Pons (tissue), 1 donor: ENCODE results near the gene ACE.

Experiments
- DNase-seq: peaks from one replicate; pipeline ENCODE4 v3.0.0-alpha.2; 2016; ENCODE audit warnings: low spot score

ACE gene

DNA sequence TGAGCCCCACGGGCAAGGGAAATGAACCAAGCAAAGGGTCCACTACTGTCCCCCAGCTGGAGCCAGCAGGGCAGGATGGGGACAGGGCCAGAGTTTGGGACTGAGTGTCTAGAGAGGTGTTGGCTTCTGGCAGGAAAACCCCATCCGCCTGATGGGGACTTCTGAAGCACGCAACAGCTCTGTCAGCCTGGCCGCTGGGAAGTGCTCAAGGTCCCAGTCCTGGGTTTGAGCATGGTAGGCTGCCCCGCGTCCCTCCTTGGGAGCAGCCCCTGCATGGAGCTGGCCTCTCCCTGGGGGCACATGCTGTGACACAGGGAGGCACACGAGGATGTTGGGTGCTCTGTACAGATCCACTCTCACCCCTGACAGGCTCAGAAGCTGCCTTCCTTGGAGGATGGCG is 14.6 kb downstream of the ACE start:
- no peak for DNase-seq

DNA sequence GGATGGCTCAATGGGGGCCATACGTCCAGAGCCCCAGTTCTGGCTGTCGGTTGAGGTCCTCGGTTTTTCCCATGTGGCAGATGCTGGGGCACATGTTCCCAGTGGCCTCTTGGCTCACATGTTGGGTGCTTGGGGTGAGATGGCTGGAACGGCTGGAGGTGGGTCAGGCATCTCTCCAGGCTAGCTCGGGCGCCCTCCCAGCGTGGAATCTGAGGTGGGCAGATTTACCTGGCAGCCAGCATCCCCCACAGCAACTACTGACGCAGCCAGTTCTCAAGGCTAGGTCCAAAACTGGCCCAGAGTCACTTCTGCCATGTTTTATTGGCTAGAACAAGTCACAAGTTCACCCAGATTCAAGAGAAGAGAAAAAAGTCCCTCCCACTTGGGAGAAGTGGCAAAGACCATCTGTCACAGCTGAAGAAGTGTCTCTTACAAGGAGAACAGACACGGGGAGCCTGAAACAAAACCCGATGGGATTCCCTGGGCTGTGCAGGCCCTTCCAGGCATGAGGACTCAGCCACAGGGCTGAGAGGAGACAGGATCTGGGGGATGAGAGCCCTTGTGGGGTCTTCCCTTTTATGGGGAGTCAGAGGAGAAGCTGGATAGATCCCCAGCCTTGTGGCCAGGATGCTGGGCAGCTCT is 15.2 kb downstream of the ACE start:
- DNase-seq: no peak

DNA sequence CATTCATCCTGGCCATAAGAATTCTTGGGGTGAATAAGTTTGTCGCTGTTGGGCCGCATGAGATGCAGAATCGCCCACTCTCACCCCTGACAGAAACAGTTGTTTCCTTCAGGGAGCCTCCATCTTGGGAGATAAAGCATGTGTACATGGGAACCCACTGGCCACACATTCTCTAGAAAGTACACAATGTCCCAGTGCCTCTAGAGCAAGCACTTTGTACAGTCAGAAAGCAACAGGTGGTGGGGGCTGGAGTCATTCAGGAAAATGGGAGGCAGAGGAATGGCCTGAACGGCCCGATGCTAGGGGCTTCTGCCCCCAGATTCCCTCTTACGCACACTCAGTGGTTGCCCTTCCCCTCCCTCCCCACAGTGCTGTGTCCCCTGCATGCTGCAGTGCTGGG is 16.1 kb downstream of the ACE start:
- DNase-seq: no peak

- no peak for DNase-seq
These were observed 16.6 kb downstream of the ACE start for GRCh38 chr17:63493411-63493810.

DNA sequence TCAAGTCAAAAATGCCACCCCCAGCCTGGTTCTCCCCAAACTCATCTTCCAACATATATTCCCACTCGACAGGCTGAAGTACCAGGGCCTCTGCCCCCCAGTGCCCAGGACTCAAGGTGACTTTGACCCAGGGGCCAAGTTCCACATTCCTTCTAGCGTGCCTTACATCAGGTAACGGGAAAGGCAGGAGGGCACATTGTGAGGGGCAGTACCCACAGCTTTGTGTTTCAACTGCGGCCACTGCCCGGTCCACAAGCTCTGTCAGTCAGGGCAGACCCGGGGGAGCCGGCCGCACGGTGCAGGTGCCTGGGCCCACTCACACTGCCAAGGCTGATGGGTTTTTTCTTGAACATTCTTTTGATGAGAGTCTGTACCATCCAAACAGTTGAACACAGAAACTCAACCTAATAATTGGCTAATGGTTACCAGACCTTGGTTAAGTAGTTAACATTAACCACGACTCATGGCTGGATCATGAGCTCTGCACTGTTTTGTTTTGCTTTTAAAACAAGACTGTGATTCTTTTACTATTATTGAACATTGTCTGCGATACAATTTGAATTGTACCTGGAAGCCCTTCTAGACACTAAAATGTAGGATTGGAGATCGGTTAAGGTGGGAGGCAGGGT is 17.6 kb downstream of the ACE start:
- DNase-seq: no peak

DNA sequence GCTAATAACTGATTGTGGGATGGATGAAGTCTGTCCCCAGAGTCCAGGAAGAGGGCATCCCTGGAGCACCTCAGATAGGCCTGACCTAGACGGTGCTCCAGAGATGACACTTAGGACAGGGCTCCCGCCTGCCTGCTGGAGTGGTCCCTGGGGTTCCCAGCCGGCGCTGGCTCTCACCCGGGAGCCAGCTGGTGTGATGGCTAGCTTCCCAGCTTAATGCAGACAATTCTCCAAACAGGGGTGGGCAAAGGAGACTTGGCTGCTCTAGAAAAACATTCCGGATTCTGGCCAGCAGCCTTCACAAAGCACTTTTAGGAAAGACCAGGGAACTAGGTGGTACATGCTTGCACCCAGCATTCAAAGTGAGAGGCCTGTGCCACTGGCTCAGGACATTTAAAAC is 18.6 kb downstream of the ACE start:
- DNase-seq: no peak

DNA sequence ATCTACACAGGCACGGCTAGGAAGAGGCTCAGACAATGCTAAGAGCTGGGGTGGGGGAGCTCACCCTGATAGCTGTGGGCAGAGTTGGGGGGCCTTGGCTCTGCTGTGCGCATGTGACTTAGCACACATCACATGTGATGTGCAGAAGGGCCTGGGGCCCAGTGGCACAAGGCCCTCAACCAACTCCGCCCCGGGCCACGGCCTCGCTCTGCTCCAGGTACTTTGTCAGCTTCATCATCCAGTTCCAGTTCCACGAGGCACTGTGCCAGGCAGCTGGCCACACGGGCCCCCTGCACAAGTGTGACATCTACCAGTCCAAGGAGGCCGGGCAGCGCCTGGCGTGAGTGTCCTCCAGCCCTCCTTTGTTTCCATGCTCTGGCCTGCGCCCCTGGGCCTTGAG is 19.3 kb downstream of the ACE start:
- DNase-seq: no peak

DNA sequence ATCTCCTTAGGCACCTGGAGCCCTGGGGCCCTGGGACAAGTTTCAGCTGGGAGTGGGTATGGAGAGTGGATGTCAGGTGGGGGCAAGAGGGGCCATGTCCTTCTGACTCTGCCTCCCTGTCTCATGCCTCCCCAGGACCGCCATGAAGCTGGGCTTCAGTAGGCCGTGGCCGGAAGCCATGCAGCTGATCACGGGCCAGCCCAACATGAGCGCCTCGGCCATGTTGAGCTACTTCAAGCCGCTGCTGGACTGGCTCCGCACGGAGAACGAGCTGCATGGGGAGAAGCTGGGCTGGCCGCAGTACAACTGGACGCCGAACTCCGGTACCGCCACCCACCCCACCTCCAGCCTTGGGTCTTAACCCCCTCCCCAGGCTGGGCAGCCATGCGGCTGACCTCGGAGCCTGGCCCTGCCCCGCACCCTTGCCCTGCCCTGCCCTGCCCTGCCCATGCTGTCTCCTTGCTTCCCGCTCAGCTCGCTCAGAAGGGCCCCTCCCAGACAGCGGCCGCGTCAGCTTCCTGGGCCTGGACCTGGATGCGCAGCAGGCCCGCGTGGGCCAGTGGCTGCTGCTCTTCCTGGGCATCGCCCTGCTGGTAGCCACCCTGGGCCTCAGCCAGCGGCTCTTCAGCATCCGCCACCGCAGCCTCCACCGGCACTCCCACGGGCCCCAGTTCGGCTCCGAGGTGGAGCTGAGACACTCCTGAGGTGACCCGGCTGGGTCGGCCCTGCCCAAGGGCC is 20.0 kb downstream of the ACE start:
- DNase-seq: no peak

- no peak for DNase-seq
These were observed 21.0 kb downstream of the ACE start for GRCh38 chr17:63497708-63498483.

DNA sequence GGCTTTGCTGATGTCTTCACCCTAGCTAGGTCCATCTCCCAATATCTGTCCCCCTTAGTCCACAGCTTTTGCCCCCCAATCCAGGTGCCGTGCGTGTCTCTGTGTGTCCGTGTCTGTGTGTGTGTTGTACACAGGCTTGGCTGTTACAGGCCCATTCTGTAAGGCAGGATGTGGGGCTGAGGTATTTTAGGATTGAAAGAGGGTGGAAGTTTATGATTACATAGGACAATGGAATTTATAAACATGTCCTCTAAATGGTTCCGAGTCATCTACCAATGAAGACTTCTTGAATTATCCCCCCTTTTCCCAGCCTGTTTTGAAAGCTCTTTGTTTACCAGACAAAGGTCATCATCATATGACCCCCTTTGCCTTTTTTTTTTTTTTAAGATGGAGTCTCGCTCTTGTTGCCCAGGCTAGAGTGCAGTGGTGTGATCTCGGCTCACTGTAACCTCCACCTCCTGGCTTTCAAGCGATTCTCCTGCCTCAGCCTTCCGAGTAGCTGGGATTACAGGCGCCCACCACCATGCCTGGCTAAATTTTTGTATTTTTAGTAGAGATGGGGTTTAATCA is 21.9 kb downstream of the ACE start:
- no peak for DNase-seq

DNA sequence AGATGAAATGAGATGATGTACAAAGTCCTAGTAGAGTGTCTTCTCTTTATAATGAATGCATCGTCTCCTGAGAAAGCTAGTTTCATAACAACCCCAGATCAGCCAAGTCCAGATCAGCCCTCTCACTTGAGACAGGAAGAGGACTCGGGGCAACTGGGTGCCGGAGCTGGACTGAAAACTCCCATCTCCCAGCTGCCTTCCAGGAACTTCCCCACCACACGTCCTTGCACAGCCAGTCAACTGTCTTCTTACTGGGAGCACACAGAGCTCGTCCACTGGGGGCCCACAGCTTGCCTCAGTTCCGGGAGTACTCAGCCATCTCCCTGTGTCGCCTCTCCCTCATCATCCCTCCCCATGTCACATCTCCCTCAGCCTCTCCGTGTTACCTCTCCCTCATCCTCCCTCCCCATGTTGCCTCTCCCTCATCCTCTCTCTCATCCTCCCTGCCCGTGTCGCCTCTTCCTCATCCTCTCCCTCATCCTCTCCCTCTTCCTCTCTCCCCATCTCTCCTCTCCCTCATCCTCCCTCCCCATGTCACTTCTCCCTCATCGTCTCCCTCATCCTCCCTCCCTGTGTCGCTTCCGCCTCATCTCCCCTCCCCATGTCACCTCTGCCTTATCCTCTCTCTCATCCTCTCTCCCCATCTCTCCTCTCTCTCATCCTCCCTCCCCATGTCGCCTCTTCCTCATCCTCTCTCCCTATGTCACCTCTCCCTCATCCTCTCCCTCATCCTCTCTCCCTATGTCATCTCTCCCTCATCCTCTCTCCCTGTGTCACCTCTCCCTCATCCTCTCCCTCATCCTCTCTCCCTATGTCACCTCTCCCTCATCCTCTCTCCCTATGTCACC is 23.9 kb downstream of the ACE start:
- DNase-seq: no peak

- no peak for DNase-seq
These were observed 26.5 kb downstream of the ACE start for GRCh38 chr17:63503341-63503705.

DNA sequence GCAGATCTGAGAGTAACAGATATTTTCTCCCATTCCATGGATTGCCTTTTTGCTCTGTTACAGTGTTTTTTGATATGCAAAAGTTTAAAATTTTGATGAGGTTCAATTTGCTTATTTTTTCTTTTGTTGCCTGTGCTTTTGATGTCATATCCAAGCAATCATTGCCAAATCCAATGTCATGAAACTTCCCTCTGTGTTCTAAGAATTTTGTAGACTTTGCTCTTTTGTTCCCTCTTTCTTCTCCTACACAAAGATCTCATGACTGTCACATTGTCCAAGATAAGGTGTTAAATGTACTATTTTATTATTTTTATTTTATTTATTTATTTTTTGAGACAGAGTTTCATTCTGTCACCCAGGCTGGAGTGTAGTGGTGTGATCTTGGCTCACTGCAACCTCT is 27.4 kb downstream of the ACE start:
- no peak for DNase-seq

DNA sequence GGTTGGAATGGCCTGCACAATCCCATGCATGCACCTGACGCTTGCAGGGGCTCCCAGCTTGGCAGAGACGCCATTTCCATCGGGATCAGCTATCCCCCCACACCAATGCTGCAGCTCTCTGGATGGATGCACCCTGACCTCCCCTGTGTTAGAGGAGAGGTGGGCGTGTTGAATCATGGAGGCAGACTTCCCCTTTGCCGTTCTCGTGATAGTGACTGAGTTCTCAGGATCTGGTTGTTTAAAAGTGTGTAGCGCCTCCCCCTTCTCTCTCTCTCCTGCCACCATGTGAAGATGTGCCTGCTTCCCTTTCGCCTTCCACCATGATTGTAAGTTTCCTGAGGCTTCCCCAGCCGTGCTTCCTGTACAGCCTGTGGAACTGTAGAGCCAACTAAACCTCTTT is 28.5 kb downstream of the ACE start:
- DNase-seq: no peak

DNA sequence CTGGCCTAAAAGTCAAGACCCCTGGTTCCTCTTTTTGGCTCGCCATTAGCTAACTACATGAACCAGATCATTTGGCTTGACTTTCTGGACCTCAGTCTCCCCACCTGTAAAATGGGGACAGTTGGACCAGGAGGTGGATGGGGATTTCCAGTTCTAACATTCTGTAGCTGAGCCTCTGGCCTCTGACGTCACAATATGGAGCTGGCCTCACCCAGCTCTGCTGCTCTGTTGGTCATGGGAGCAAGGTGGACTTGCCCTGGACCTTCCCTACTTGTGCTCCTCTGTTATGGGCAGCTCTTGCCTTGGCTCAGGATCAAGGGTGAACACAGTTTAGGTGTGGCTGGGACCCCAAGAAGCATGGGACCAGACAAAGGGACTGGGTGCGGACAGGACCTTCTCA is 29.8 kb downstream of the ACE start:
- no peak for DNase-seq

GRCh38 chr17:63511331-63511730 is 34.5 kb downstream of the ACE start:
- no peak for DNase-seq

GRCh38 chr17:63512388-63512787 is 35.5 kb downstream of the ACE start:
- DNase-seq: no peak

DNA sequence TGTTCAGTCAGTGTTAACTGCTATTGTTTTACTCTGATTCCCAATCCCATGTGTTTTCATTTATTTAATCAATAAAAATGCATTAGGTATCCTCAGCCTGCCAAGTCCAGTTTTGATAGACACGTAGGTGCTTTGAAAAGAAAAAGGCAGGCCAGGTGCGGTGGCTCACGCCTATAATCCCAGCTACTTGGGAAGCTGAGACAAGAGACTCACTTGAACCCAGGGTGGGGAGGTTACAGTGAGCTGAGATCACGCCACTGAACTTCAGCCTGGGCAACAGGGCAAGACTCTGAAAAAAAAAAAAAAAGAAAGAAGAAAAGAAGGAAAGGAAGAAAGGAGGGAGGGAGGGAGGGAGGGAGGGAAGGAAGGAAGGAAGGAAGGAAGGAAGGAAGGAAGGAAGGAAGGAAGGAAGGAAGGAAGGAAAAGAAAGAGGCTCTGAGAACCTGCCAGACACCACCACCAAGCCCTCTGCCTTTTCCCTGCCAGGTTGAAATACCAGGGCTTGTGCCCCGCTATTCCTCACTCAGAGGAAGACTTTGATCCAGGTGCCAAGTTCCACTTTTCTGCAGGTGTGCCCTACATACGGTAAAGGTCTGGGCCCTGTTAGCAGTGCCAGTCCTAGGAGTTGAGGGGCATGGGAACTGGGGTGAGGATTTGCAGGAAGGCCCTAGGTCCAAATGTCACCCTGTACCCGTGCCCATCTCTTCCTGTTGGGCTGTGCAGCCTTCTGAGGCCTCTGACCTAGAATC is 36.2 kb downstream of the ACE start:
- DNase-seq: no peak

GRCh38 chr17:63514477-63514876 is 37.6 kb downstream of the ACE start:
- no peak for DNase-seq

DNA sequence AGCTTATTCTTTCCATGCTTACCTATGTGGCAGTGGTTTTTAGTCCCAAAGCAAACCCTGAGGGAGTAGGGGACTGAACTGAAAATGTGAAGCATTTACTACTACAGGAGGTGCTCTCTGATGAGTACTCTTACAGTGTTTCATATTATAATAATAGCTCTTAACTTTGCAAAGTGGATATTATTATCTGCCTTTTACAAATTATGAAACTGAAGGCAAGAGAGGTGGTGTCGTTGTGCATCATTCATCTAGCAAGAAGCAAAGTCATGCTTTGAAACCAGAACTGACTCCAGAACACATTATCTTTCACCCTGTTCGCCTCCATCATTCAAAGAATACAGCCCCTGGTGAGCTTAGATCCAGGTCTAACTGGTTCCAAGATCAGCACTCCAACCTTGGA is 38.1 kb downstream of the ACE start:
- DNase-seq: no peak

- DNase-seq: no peak
These were observed 38.6 kb downstream of the ACE start for GRCh38 chr17:63515426-63515825.
